Stimulated activated CD4-positive, alpha-beta T cell treated with anti-CD3 and anti-CD28 coated beads, Interleukin-2, amount 100 ng/mL, for 4 hours (primary cell): ENCODE data around the gene SH3BGR.
A peak's percentile ranks its signal among the peaks of the same experiment; 100 is the strongest.
"Not testable (repeated sequence)": the region's sequence is repeated elsewhere in the genome, so short reads cannot be mapped to it uniquely, and the experiment has no call there.

ENCODE experiments used
- DNase-seq: peaks from one replicate; pipeline ENCODE4 v3.0.0-alpha.2; 2020; ENCODE audit warnings: low read depth

Gene SH3BGR

DNA sequence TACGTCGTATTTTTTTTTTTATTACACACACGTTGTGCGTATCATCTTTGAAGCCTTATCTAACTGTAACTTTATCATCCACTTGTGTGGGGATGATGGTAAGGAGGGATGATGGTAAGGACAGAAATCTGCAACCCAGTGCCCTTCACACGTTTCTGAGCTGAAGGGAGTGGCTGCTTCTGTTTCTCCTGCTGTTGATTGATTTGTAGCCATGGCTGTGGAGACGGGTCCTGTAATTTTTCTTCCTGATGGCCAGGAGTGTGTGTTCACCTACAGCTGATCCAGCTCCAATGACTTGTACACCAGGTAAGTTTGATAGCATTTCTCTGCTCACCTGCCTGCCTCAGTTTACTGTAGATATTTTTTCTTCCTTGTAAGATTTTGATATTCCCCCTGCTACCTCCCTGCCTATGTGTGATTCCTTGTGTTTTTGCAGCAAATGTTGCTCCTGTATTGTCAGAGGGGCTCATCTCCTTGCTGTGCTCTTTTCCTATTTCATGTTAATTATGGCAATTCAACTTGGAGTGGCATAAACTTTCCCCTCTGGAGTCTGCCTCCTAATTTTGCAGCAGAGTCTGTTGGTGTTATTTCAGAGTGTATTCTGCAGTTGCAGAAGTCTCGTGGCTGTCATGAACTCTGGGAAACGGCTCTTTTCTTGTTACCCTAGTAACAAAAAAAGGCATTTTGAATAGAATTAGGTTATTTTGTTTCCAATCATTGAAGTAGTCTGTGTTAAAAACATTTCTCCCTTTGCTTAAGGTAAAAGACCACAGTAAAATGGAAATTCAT is 64.1 kb downstream of the SH3BGR start:
- DNase-seq: no peak

DNA sequence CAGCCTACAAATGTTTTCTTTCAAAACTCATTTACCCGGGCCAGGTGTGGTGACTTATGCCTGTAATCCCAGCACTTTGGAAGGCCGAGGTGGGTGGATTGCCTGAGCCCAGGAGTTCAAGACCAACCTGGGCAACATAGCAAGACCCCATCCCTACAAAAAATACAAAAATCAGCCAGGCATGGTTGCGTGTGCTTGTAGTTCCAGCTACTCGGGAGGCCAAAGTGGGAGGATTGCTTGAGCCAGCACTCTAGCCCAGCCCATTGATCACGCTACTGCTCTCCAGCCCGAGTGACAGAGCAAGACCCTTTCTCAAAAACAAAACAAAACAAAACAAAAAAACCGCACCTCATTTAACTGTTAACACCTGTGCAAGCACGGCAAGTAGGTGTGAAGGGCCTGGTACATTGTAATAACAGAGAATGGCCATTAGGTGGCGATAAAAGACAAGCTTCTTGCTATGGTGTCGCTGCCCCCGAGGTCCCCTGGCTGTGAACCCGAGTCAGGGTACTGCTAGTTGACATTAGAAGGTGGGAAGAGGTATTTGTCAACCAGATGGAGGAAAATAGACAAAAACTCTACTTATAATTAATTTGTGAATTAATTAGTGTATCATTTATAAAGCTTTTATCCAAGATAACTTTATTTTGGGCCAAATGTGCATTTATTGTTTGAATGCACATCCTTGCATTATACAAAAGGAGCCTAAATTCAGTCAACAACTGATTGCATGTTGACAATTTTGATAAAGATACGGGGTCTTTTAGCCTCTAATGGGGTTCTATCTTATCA is 66.5 kb downstream of the SH3BGR start:
- peak; percentile 26 for DNase-seq

DNA sequence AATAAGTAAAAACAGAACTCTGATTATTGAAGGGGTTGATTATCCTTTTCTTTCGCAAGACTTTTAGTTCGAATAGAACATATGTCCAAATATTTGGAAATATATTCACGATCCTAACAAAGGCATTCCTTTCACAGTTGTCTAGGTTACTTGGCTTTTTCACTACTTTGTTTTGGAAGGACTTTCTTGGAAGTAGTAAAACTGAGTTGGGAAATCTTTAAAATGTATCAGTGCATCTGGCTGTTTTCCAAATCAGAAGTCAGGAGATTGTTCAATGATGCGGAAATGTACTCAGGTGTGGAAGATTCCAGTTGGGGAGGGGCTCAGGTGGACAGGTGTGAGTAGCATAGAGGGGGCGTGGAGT is 67.1 kb downstream of the SH3BGR start:
- DNase-seq: no peak

DNA sequence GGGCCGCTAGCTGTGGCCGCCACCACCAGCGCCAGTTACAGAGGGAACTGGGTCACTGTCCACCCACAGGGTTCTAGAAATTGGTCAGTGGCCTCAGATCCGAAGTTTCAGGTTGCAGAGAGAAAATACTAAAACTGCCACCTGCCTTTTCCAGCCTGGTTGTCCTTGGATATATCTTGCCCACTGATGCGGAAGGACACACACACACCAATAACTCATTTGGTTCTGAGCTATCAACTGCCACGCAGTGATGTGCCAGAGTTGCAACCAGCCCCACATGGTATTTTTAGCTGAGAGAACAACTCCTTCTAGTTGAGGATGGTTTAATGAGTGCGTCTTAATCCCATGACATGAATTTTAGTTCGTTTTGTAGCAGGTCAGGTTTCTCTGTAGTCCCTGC is 68.1 kb downstream of the SH3BGR start:
- no peak for DNase-seq

DNA sequence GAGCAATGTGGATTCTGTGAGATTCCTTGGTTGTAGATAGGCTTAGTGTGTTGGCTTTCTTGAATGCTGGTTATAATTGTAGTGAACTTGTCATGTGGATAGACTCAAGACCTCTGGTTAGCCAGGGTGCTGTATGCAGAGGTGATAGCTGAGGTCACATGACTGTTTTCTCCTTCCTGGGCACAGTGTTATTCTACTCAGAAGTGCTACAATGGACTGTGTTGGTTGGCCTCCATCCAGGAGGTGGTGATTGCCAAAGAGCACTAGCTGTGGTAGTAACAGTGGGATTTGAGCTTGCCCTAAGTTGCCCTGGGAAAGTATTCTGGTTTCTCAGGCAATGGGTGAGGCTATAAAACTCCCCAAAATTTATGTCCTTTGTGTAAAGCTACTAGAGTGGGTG is 71.6 kb downstream of the SH3BGR start:
- DNase-seq: no peak

DNA sequence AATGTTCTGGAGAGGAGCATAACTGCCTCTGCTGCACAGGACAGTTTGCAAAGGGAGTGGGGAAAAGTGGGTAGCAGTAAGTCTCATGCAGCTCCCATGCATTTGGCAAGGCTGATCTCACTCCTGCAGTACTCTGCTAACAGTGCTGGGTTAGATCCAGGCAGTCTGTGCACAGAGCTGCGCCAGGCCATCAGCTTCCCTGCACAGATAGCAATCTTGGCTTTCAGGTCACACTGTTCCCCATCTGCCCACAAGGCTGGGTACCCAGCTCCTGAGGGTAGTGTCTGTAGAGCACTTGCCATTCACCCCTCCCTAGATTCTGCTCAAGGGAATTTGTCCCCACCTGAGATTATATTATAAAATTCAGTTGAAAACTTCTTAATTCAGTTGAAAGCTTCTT is 72.1 kb downstream of the SH3BGR start:
- no peak for DNase-seq

DNA sequence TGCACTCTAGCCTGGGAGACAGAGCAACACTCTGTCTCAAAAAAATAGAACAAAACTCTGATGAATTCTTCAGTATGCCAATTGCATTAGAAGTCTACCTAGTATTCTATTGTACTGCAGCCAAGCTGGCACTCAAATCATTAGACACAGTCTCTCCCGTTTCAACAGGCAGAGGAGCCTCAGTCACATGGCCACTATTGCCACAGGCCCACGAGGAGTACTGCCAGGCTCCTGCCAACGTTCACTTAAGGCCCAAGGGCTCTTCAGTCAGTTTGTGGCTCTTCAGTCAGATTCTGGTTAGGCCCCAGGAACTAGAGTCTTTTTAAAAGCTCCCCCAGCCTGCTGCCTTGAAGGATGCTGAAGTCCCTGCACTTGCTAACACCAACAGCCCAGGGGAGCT is 73.4 kb downstream of the SH3BGR start:
- no peak for DNase-seq

DNA sequence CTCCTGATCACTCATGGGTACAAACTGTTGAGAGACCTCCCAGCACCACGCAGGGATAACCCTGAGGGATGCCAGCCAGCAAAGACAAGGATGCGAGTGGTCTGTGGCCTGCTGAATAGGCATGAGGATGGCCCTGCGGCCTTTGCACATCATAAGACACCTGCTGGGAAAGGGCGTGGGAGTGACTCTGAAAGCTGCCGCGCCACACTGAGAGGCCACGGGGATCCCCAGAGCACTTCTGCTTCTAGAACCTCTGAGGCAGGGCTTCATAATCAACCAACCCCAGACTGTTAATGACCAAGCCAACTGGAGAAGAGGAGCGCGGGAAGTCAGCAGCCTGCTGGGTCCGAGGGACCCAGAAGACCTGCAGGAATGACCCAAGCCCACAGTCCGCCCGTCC is 73.8 kb downstream of the SH3BGR start:
- DNase-seq: no peak

DNA sequence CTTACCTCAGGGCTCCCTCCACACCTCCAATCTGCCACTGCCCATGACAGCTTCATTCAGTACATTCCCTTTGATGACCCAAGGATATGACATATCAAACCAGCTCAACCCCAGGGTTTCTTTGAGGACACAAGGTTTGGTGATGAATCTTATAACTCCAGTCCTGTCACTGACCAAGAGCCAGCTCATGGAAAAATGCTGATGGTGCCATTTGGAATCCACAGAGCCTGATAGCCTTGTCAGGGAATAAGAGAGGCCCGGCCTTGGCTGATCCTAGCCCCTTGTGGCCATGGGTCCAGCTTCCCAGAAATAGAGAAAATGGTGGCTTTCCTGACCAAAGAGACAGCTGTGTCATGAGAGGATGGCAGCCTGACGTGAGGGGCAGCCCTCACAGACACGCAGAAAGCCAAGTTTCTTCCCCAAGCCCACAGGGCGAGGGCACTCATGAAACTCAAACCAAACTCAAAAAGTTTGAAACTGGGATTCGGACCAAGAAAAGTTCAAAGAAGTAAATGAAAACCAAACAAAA is 75.4 kb downstream of the SH3BGR start:
- DNase-seq: no peak

DNA sequence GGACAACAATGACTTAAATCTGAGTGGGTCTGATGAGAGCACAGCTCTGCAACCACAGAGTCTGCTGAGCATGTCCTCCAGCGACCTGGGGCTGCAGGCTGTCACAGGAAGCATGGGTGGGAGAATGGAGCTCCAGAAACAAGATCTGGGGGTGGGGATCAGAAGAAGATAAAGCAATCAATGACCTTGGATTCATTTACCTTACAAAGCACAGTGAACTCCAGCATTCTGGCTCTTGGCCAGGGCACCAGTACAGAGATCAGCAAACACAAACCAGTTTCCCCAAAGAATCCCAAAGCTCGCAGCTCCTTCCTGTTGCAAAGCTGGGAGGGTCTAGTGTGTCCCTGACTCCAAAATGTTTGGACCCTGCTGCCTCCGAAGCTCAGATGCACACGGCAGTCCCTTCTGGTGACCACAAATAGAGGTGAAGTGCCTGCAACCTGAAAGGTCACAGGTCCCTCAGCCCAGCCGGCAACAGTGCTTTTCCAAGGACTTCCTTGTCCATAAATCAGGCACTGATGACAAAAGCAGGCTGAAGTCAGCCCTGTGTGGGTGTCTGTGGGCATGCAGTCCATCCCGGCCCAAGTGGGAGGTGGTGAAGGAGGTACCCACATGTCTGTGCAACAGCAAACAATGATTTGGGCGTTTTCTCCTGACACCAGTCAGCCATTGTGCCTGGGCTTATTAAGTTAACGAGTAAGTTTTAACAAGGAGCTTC is 76.1 kb downstream of the SH3BGR start:
- DNase-seq: no peak

DNA sequence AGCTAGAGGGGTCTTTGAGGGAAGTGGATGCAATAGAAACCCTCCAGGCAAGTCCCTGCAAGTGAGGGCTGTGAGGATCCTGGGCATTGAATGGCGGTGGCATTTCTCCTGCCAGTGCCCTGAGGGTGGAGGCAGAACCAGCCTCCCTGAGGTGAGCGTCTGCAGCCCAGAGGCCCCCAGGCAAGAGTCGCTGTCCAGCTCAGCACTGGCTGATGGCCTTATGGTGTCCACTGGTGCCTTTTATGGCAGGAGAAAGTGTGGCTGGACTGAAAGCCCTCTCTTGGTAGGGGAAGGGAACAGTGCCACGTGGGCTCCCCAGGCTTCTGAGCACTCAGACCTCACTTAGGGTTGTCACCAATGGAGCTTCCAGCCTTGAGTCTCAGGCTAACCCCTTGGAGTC is 77.3 kb downstream of the SH3BGR start:
- no peak for DNase-seq

DNA sequence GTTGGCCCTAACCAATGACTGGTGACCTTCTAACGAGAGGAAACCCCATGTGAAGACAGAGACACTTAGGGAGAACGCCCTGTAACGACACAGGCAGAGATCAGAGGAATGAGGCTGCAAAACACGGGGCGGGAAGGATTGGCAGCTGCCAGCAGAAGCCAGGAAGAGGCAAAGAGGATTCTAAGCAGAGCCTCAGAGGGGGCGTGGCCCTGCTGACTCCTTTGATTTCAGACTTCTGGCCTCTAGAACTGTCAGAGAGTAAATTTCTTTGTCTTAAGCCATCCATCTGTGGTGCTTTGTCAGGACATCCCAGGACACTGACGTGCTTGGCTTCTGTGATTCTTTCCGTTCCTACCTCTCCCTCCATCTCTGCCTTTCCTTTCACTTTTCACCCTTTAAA is 79.3 kb downstream of the SH3BGR start:
- DNase-seq: no peak

DNA sequence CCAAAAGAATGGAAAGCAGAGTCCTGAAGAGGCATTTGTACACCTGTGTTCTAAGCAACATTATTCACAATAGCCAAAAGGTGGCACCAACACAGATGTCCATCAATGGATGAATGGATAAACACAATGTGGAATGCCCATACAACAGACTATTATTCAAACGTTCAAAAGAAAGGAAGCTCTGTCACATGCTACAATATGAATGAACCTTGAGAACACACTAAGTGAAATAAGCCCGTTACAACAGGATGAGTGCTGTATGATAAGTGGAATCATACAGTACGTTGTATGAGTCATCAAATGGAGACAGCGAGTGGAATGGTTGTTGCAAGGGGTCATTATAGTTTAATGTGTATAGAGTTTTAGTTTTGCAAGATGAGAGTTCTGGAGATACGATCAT is 80.1 kb downstream of the SH3BGR start:
- no peak for DNase-seq

DNA sequence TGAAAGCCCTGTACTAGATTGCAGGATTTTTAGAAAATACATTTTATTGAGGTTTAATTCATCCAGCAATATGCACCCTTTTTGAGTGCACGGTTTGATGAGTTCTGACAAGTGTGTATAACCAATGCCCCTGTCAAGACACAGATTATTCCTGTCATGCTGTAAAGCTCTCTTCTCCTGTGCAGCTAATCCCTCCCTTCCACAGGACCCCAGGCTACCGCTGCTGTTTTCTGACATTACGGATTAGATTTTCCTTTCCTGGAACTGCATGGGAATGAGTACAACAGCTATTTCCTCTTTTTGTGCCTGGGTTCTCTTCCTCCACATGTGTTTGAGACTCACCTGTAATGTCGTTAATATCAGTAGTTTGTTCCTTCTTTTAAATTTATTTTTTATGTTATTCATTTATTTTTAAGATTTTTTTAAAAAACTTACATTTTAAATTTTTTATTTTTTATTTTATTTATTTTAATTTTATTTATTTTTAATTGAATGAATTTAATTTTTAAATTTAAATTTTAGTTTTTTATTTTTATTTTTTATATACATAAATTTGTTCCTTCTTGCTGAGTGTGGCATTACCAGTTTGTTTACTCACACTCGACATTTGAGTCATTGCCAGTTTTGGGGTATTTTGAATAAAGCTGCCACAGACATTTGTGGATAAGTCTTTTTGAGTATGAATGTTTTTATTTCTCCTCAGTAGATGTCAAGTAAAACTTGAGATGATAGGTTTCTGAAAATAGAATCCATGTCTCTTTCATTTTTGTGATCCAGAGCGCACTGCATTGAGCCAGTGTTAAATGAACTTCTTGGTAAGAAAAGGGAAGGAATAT is 82.0 kb downstream of the SH3BGR start:
- DNase-seq: no peak

DNA sequence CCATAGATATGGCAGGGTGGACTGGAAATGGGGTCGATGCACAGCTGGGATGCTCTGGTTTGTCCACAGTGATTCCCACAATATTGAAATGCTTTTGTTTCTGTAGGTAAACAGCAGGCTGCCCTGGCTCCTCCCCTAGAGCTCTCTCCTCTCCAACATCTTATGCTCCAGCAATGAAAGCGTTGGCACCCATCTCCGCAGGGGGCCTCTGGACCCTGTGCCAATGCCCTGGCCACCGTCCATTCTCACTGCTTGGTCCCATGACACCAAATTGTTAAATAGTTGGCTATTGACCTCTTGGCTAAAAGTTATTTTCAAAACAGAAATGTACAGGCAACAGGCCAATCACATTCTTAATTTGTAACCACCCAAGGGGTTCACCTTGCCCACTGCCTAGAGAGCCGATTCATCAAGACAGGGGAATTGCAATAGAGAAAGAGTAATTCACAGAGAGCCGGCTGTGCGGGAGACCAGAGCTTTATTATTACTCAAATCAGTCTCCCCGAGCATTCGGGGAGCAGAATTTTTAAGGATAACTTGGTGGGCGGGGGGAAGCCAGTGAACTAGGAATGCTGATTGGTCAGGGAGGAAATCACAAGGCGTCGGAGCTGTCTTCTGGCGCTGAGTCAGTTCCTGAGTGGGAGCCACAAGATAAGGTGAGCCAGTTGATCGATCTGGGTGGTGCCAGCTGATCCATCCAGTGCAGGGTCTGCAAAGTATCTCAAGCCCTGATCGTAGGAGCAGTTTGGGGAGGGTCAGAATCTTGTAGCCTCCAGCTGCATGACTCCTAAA is 84.1 kb downstream of the SH3BGR start:
- DNase-seq: no peak

DNA sequence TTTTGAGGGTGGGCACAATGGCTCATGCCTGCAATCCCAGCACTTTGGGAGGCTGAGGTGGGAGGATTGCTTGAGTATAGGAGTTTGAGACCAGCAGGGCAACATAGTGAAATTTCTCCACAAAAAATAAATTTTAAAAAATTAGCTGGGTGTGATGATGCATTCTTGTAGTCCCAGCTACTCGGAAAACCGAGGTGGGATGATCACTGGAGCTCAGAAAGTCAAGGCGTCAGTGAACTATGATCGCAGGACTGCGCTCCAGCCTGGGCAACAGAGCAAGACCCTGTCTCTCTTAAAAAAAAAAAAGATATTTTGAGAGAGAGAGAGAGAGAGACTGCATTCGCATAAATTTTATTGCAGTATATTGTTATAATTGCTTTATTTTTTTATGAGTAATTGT is 85.1 kb downstream of the SH3BGR start:
- DNase-seq: no peak

DNA sequence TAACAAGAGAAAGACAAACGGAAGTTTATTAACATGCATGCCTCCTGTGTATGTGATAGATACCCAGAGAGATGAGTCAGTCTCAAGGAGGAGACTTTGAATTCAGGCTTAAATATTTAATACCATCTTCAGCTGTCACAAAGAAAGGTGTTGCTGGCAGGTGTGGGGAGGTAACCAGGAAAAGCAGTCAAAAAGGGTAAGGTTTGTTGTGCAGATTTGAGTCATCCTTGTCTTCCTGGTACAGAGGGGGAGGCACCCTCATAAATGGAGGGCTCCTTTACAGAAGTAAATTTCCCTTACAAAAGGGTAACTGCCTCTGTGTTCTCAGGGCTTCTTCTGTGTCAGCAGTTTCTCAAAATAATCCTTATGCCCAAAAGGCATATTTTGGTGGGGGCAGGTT is 85.8 kb downstream of the SH3BGR start:
- DNase-seq: no peak

DNA sequence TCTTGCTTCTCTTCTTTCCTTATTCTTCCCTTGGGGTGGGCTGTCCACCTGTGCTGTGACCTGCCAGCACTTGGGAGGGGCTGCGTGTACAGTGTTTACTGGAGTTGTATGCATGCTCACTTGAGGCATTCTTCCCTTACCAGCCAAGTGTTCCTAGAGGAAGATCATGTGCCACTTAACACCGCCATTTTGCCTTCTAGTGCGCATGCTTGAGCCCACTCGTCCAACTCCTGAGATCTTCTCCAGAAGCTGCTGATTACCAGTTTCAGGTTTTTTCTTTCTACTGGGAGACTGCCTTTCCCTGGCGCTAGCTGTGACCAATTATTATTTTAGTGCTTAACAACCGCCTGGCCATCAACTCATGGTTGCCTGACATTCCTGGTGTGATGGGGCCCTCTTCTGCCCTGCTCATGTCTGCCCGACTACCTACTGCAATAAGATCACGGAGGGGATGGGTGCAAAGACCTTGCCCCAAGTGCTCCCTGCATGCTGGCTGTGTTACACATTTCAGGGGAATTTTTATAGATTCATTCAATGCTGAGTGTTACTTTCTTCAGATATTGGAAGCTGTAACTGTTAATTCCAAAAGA is 86.8 kb downstream of the SH3BGR start:
- DNase-seq: no peak

DNA sequence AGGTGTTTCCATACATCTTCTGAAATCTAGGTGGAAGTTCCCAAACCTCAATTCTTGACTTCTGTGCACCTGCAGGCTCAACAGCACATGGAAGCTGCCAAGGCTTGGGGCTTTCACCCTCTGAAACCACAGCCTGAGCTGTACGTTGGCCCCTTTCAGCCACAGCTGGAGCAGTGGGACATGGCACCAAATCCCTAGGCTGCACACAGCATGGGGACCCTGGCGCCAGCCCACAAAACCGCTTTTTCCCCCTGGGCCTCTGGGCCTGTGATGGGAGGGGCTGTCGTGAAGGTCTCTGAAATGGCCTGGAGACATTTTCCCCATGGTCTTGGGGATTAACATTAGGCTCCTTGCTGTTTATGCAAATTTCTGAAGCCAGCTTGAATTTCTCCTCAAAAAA is 88.6 kb downstream of the SH3BGR start:
- not testable (repeated sequence) for DNase-seq

DNA sequence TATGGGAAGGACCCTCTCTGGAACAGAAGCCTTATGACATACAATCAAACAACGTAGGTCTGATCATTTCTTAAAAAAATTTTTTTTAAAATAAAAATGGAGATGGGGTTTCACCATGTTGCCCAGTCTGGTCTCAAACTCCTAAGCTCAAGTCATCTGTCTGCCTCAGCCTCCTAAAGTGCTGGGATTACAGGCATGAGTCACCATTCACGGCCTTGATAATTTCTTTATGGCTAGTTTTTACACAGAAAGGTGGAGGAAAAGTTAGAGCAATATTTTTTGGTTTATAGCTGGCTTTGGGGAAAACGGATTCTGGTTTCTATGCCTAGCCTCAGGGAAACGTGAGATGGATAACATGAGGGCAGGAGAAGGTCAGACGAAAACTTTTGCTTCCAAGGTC is 91.0 kb downstream of the SH3BGR start:
- no peak for DNase-seq

DNA sequence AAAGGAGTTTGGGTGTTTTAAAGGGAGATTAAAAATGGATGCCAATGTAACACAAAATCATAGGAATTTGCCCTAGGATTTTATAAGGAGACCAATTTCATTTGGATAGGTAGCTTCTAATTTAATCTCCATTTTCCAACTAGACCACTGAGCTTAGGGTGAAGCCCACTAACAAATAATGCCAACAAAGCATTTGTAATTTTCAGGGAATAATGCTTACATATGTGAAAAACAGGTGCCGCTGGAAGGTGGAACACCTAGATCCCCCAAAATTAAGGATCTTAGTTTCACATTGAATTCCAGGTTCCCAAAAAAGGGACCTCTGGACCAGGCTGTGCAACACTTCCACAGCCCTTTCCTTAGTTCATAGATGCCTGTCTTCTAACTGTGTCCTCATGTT is 94.8 kb downstream of the SH3BGR start:
- DNase-seq: no peak
